NCI-H1048 (cell line): ENCODE results near the gene RAB6A.

Source experiments
- DNase-seq: peaks from one replicate; lab custom pipeline; 2025; lab: John Stamatoyannopoulos, UW

The RAB6A gene

DNA sequence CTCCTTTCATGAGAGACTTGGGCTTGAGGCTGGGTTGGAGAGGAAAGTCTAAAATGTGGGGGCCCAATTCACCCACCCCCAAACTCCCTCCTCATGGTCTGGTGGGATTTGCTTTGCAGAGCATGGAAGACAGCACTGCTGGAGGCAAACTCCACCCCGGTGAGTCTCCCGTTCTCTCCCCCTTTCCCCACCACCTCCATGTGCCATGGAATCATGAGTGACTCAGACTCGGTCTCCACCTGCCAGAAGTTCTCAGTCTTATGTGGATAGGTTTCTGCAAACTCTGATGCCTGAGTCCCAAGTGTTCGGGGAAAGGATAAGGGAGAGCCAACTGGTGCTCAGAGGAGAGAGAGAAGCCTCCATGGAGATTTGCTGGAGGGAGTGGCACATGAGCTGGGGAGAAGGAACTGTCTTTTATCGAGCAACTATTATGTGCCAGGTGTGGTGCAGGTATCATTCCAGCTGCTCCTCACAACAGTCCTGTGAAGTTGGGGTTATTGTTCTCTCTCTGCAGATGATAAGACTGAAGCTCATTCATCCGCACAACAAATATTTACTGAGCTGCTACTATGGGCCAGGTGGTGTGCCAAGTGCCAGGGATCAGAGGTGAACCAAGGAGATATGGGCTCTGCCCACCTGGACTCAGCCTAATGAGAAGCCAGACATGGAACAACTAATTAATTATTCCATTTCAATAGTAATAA is 107.9 kb downstream of the RAB6A start:
- no peak for DNase-seq

GRCh38 chr11:73652046-73652730 is 108.7 kb downstream of the RAB6A start:
- DNase-seq = peak; percentile 82

DNA sequence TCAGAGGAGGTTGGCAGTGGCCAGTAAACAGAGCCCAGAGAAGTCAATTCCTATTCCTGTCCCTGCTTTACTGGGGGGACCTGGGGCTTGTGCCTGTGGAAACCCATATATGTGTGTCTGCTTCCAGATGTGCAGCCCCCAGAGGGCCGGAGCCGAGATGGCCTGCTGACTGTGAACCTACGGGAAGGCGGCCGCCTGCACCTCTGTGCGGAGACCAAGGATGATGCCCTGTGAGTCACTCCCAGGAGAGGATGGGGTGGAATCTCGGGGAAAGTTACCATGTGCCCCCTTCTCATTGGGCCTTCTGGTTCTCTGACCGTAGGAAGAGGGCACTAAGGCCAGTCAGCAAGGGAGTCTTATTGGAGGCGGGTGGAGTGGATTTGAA is 109.2 kb downstream of the RAB6A start:
- no peak for DNase-seq

DNA sequence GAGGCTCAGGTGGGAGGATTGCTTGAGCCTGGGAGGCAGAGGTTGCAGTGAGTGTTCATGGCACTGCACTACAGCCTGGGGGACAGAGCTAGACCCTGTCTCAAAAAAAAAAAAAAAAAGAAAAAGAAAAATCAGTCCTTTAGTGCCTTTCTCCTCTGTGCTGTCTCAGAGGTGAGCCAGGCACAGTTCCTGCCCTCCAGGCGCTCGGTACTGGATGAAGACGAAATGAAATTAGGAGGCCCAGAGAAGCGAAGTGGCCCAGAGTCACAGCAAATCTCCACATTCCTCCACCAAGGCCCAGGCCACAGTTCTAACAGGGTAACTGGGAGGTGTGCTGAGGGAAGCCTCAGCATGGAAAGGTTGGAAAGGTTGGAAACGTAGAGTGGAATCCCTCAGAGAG is 109.6 kb downstream of the RAB6A start:
- DNase-seq = no peak

- no peak for DNase-seq
Observed at GRCh38 chr11:73650400-73650799, 110.5 kb downstream of the RAB6A start.

DNA sequence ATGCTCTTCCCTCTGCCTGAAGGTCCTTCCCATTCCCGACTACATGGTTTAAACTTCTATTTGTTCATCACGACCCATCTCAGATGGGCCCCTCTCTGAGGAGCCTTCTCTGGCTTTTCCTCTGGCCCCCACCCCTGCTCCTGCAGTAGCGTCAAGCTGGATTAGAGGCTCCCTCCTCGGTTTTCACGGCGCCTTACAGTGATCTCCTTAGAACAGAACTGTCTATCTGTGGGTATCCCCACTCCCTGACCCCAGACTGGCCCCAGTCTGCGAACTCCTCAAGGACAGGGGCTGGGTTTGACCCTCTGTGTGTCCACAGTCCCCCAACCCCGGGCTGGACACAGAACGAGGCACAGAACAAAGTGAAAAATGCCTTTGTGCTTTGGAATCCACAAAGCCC is 111.7 kb downstream of the RAB6A start:
- no peak for DNase-seq

DNA sequence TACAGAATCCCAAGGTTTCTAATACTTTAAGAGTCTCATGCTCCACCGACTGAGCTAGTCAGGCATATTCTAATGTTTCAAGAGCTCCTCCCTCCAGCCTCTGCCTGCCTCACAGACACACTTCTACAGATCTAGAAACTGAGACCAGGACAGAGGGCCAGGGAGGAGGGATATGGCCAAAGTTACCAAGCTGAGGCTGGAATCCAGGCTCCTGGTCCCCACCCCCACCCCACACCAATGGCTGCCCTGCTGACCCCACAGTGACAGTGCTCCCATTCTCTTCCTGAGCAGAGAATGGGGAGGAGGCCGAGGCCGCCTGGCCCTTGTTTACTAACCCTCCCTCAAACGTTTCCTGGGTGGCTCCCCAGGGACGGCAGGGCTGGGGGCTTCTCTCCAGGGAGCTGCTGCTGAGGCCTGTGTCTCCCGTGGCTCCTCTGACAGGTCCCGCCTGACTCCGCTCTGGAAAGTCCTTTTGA is 112.3 kb downstream of the RAB6A start:
- DNase-seq = no peak

GRCh38 chr11:73648121-73648520 is 112.8 kb downstream of the RAB6A start:
- no peak for DNase-seq

GRCh38 chr11:73647459-73648100 is 113.3 kb downstream of the RAB6A start:
- no peak for DNase-seq

DNA sequence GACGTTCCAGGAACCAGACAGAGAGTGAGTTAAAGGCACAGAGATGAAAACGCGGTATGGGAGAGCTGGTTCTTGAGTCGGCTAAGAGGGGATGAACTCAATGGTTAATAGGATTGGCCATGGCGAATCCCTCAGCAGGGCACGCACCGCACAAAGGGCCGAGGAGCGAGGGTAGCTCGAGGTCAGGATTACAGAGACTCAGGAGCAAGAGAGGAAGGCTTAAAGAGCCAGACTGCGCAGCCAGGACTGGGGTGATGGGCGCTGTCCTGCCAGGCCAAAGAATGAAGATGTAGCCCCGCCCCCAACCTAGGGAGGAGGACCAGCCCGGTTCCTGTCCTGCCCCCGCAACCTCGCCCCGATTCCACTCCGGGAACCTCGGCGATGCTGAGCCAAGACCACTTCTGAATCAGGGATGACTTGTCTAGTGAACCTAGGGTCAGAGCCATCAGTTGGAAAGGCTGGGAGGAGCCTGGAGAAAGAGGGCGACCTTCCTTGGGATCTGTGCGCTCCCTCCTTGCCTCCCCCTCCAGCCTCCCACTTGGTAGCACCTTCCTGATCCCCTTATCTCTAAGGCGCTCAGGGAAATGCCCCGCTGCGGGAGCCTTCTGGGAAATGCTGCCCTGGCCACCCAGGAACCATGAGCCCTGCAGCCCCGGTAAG is 114.8 kb downstream of the RAB6A start, which contains the start of gene PLEKHB1:
Gene PLEKHB1, plus strand, starts transcription at position 610 of the 660 bp plus-strand sequence. Its CDS starts 28 bp downstream, at position 638.
- DNase-seq = no peak

DNA sequence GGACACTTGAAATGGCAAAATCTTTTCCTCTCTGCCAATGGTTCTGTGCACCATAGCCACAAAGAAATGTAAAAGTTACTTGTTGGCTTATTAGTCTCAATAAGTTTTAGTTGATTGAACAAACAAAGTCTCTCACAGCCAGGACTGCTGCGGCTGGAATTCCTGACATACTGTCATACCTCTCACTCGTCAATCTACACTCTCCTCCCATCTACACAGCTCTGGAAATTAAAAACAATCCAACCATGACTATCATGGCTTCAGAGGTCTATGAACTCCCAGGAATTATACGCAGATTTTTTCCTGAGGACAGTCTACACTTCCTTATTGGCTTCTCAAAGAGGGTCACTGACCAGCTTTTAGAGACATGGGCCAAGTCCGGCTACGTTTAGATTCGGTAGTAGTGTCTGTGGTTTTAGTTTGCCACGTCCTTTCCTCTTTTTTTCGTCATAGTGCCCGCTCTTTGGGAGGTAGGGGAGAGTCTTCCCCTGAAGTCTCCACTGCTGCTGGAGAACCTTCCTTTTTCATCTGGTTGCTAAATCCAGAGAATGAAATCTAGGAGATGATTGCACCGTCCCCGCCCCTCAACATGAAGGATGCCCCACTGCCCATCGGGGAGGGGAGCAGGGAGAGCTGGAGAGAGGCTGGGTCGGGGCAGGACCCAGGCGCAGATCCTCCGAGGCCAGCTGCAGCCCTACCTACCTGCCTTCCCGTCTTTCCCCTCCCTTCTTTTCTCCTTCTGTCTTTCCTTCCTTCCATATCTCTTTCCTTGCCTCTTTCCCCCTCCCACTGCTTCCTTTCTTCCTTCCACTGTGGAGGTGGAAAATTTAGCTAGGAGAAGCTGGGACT is 115.5 kb downstream of the RAB6A start:
- no peak for DNase-seq

GRCh38 chr11:73641668-73642067 is 119.2 kb downstream of the RAB6A start:
- DNase-seq = no peak

DNA sequence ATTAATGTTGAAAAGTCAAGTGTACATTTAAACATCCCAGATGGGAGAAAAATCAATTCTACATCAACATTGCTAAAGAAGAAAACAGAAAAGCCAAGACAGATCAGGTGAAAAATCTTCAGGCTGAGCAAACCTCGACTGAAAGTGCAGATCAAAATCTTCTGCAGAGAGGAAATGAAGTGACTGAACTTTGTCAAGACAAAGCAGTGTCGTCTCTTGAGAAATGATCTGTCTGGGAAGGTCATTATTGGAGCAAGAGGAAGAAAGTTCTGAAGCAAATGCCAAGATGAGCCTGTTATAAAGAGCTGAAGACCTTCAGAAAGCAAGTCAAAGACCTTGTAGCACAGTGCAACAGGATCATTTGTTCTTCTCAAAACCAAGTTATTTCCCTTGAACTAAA is 120.3 kb downstream of the RAB6A start:
- DNase-seq = no peak

- DNase-seq = no peak
Observed at GRCh38 chr11:73637012-73637411, 123.9 kb downstream of the RAB6A start.

DNA sequence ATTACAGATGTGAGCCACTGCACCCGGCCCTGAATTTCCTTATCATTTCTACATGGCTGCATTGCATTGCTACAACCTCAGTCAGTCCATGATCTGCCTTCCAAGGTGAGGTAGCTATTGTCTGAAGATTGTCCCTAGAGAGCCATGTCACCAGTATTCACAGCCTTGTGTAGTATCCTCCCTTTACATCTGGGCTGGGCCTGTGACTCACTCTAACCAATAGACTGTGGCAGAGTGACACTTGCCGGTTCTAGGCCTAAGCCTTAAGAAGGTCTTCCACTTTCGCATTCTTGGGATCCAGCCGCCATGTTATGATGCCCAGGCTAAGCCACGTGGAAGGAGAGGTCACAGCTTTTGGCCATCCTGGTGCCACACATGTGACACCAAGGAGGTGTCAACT is 124.6 kb downstream of the RAB6A start:
- no peak for DNase-seq

DNA sequence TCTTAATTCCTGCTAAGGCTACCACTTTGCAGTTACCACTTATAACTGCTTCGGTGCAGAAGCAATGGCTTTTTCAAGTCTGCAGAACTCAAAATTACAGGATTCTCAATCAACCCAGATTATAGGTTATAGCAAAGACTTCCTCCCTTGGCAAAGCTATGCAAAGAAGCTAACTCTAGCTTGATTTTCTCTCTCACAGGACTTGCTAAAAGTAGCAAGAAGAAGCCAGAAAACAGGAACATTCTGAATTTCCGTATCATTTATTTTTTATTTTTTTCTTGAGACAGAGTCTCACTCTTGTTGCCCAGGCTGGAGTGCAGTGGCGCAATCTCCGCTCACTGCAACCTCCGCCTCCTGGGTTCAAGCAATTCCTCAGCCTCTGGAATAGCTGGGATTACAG is 125.2 kb downstream of the RAB6A start:
- DNase-seq = no peak

GRCh38 chr11:73633999-73634398 is 126.9 kb downstream of the RAB6A start:
- DNase-seq = no peak

DNA sequence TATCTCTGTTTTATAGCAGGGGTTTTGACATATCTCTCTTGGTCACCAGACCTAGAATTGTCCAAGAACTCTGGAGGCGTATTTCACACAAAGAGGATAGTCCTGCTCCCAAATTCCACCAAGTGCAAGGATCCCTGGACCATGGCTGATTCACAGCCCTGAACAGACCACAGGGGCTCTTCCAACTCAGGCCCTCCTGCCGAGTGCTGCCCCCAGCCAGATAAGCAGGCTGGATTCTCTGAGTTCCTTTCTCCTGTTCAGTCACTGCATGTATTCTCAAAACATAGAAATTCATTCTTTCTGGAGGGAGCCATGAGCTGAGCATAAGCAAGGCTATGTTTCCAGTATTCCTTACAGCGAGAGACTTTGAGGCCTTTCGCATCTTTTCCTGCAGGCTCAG is 127.9 kb downstream of the RAB6A start:
- no peak for DNase-seq

GRCh38 chr11:73629907-73630306 is 131.0 kb downstream of the RAB6A start:
- DNase-seq = no peak

DNA sequence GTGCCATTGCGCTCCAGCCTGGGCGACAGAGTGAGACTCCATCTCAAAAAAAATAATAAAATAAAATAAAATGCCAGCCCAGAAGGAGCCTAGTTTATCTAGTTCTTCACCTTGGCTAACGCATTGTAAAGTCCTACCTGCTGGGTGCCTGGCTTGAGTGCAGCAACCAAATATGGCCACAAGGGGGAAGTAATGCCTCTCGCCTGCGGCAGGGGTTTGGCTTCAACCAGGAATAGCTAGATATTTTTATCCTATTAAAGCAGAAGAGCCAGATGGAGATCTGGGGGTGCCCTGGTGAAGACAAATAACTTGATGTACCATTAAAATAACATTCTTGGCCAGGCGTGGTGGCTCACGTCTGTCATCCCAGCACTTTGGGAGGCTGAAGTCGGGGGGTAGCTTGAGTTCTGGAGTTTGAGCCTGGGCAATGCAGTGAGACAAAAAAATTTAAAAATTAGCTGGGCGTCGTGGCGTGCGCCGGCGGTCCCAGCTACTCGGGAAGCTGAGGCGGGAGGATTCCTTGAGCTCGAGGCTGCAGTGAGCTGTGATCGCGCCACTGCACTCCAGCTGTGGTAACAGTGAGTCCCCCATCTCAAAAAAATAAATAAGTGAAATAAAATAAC is 135.1 kb downstream of the RAB6A start:
- DNase-seq = peak; percentile 53
